GM12873 (cell line): Measurements from ENCODE around the gene PTGDS.

Source experiments
- CTCF ChIP-seq: IDR thresholded peaks from 2 replicates; pipeline ENCODE4 v1.5.1; 2012; ENCODE audit warnings: low read depth, mild to moderate bottlenecking, moderate library complexity, low read length, control low read depth; ENCODE audit not compliant: insufficient read depth; ENCODE audit errors: missing control alignments

The PTGDS gene

GRCh38 chr9:137027369-137028262 is 50.3 kb downstream of the PTGDS start, which contains the start of gene ABCA2:
Gene ABCA2 (minus strand): TSS chr9:137028237. CDS start chr9:137028140, 97 bp downstream.
- no peak for TF ChIP-seq CTCF

GRCh38 chr9:137028263-137029057 is 51.2 kb downstream of the PTGDS start:
- peak; percentile 73 for TF ChIP-seq CTCF

GRCh38 chr9:137029058-137029936 is 52.0 kb downstream of the PTGDS start:
- TF ChIP-seq CTCF = peak; percentile 95

- TF ChIP-seq CTCF = no peak
Measured at GRCh38 chr9:137030006-137030405, 52.7 kb downstream of the PTGDS start.

- no peak for TF ChIP-seq CTCF
Measured at GRCh38 chr9:137030538-137031527, 53.5 kb downstream of the PTGDS start.
